ENCODE data around the gene IFITM1. TPM values are rescaled to one million over a fixed set of nuclear protein-coding genes. Genes with fewer than 3 reads are reported as not detected.
"Not testable (repeated sequence)": the region's sequence is repeated elsewhere in the genome, so short reads cannot be mapped to it uniquely, and the experiment has no call there.

IFITM1 gene
- total RNA-seq, 1 experiment from 2014 or later, result 0.37 TPM

DNA sequence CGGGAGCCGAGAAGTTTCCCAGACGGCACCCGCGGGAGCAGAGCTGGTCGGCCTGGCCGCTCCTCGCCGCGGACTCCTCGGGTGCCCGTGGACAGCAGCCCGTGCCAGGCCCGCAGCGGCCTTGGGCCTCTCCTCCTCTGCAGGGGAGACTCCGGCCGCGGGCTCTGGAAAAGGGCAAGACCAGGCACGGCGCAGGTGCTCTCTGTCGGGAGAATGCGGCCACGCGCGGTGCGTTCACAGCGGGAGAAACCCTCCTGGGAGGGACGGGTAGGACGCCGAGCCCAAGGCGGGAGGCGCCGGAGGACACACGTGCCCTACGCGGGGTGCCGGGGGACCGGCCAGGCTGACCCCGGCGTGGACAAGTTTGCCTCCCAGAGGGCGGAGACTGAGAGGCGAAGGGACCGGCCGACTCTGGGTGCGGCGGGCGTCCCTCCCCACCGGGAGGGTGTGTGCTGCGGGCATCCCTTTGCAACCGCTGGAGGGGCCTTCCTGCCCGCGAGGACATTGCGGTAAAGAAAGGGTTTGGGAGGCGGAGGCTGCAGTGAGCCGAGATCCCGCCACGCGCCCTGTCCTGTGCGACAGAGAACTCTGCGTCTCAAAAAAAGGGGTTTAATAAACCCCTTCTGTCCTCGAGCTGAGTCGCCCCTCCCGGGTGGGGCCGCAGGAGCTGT, 2.3 kb downstream of the IFITM1 start:
- H3K36me3 ChIP-seq, result peaks cover 2% of the 10 kb centered on the region; the same call in 1 of the 2 replicates
- no peaks in the 10 kb centered on the region for H3K9me3 ChIP-seq (replicated peaks)
- peaks cover 8% of the 10 kb centered on the region for H3K4me1 ChIP-seq (replicated peaks)
- H3K27me3 ChIP-seq (replicated peaks), result no peaks in the 10 kb centered on the region
- no peak overlapping the region for H3K4me3 ChIP-seq
- H3K27ac ChIP-seq, result no peak overlapping the region
- no peak for DNase-seq (ENCODE audit: low read depth in 1 of 2, low spot score in 2 of 2)

DNA sequence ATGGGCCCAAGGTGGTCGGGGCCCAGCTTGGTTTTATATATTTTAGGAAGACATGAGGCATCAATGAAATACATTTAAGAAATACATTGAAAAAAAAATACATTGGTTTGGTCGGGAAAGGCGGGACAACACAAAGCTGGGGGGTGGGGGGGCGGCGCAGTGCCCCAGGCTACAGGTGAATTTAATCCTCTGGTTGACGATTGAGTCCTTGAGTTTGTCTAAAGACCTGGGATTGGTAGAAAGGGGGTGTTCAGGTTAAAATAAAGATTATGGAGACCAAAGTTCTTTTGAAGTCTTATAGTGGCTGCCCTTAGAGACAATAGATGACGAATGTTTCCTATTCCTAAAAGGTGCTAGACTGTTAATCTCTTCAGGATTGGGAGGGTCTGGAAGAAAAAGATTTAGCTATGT, 3.1 kb downstream of the IFITM1 start:
- Histone ChIP-seq H3K27ac (no peak overlapping the region), H3K4me3 (no peak overlapping the region), H3K27me3 (replicated peaks) (no peaks in the 10 kb centered on the region), H3K4me1 (replicated peaks) (peaks cover 8% of the 10 kb centered on the region), H3K36me3 (peaks cover 2% of the 10 kb centered on the region; the same call in 1 of the 2 replicates), H3K9me3 (replicated peaks) (no peaks in the 10 kb centered on the region)
- no peak for DNase-seq (ENCODE audit: low read depth in 1 of 2, low spot score in 2 of 2)

DNA sequence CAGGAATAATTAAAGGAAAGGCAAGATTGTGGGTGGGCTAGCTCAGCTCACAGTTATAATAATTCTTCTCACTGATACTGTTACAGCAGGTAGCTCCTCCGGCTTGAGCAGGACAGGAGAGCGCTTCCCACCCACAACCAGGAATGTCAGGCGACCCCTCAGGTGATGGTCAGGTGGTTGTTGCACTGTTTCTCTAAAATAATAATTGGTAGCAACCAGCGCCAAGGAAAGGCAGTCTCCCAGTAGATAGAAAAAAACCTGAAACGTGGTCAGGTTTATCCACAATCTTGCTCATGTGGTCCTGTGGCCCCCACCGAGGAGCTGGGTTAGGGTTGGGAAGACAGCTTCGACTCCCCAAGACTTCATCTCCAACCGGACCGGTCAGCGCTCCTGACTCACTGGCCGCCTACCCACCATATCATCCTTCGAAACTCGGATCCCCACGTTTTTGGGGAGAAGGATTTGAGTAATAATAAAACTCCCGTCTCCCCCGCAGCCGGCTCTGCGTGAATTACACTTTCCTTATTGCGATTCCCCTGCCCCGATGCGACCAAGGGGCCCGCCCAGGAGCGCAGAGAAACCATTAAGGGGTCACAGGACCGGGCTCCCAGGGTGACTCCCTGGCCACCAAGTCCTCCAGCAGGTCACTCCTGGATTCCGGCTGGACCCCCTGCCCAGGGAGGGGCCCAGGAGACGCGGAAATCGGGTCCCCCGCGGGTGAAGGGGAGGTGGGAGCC, 4.0 kb downstream of the IFITM1 start:
- not testable (repeated sequence) for H3K36me3 ChIP-seq; H3K4me3 ChIP-seq; H3K27ac ChIP-seq; H3K27me3 ChIP-seq (replicated peaks); H3K4me1 ChIP-seq (replicated peaks); DNase-seq (ENCODE audit: low read depth in 1 of 2, low spot score in 2 of 2); H3K9me3 ChIP-seq (replicated peaks)

DNA sequence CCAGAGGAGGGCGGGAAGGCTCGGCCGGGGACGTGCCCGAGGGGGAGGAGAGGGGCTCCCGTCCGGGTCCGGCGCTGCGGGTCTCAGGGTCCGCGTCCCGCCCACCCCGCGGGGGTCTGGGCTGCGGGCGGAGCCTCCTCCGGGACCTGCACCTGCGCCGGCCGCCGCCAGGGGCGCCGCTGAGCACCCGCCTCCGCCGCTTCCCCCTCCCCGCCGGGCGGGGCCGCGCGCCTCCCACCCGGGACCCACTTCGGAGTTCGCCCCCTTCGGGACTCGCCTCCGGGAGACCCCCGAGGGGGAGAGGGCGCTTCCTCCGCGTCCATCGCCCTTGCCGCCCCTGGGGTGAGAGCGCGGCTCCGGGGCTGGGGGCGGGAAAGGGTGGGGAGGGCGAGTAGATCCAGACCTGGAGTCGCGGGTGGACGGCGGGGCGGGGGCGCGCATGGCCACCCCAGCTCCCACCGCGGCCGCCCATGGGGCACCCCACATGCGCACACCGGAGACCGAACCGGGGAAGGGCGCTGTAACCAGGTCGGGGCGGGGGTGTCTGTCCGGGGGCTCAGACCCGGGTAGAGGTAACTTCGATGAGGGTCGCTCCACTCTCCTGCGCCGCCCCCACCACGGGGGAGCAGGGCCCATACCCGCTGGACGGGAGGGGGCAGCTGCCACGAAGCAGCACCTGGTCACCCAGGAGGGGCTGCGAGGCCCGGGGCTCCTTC, 4.7 kb downstream of the IFITM1 start:
- not testable (repeated sequence) for H3K36me3 ChIP-seq; H3K9me3 ChIP-seq (replicated peaks); H3K4me1 ChIP-seq (replicated peaks); H3K4me3 ChIP-seq; H3K27ac ChIP-seq; H3K27me3 ChIP-seq (replicated peaks); DNase-seq (ENCODE audit: low read depth in 1 of 2, low spot score in 2 of 2)

DNA sequence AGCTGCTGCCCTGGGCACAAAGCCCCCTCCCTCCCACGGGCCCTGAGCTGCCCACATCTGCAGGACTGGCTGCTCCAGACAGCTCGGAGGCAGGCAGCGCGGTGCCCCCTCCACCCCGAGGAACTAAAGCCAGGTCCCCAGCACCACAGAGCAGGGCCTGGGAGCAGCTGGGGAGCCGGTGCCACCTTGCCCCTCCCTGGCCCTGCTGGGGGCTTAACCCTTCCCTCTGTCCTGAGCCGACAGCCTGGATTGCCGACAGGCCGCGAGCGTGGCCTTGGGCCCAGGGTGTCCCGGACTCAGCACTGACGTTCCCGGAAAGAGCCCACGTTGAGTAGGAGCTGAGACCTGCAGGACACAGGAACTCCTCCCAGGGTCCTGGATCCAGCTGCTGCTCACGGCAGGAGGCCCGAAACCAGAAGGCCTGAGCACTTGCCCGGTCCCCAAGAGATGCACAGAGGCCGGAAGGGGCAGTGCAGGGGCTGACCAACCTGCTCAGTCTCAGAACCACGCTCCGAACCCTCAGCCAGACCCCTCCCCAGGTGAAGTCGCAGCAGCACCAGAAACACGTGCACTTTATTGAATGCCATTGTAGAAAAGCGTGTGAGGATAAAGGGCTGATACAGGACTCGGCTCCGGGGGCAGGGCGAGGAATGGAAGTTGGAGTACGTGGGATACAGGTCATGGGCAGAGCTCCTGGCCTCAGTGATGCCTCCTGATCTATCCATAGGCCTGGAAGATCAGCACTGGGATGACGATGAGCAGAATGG, 5.5 kb downstream of the IFITM1 start:
- not testable (repeated sequence) for H3K9me3 ChIP-seq (replicated peaks); H3K27ac ChIP-seq; H3K4me1 ChIP-seq (replicated peaks); H3K27me3 ChIP-seq (replicated peaks); H3K36me3 ChIP-seq
- DNase-seq (ENCODE audit: low read depth in 1 of 2, low spot score in 2 of 2), result peak in 1 of 2 experiments; percentile 28
- H3K4me3 ChIP-seq, result peak overlapping the region; percentile 36

DNA sequence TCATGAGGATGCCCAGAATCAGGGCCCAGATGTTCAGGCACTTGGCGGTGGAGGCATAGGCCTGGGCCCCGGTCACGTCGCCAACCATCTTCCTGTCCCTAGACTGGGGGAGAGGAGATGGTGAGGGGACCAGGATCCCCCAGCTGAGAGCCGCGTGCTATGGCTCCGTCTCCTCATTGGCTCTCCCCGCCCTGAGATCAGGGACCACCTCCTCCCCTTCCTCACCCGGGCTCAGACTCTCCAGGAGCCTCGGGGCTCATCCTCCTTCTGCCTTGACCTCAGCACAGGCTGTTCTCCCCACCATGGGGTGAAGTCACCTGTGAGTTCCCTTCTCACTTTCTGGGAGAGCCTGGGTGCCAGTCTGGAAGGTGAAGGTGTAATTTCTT, 6.0 kb downstream of the IFITM1 start:
- H3K4me3 ChIP-seq, result peak overlapping the region; percentile 49
- not testable (repeated sequence) for DNase-seq (ENCODE audit: low read depth in 1 of 2, low spot score in 2 of 2); H3K9me3 ChIP-seq (replicated peaks); H3K27ac ChIP-seq; H3K4me1 ChIP-seq (replicated peaks); H3K27me3 ChIP-seq (replicated peaks); H3K36me3 ChIP-seq

DNA sequence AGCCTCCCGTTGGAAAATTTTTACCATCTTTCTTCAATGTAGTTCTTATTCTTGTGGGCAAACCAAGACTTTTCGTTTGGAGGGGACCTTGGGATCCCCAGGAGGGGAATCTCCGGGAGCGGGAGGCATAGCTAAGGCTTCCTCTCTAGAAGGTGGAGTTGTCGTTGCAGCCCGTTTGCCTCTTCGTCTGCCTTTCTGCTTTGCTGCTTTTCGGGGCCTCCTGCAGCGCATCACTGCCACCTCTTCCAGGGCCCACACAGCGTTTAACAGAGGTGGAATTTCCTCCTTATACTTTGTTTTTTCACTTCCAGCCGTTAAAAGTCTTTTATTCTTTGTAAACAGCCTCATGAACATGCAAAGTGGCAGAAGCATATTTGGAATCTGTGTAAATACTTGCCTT, 10.3 kb downstream of the IFITM1 start:
- peaks cover 2% of the 10 kb centered on the region; the same call in 1 of the 2 replicates for H3K36me3 ChIP-seq
- H3K27ac ChIP-seq, result no peak overlapping the region
- DNase-seq (ENCODE audit: low read depth in 1 of 2, low spot score in 2 of 2), result no peak

DNA sequence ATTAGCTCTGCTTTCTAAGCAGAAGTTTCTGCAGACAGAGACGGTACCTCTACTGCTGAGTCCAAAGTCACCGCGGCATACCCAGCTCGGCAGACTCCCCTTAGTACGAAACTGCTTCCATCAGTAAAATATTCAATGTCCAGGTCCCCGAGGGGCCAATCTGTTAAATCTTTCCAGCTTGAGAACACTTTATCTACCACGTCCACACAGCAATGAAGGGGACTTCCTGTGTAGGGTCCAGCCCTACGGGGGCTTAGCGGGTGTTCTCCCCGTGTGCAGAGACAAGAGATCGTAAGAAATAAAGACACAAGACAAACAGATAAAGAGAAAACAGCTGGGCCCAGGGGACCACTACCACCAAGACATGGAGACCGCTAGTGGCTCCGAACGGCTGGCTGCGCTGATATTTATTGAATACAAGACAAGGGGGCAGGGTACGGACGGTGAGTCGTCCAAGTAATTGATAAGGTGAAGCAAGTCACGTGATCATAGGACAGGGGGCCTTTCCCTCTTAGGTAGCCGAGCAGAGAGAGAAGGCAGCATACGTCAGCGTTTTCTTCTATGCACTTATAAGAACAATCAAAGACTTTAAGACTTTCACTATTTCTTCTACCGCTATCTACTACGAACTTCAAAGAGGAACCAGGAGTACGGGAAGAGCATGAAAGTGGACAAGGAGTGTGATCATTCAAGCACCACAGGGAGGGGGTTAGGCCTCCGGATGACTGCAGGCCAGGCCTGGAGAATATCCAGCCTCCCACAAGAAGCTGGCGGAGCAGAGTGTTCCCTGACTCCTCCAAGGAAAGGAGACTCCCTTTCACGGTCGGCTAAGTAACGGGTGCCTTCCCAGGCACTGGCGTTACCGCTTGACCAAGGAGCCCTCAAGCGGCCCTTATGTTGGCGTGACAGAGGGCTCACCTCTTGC, 11.0 kb downstream of the IFITM1 start:
- H3K27ac ChIP-seq; H3K36me3 ChIP-seq; H3K4me3 ChIP-seq; H3K9me3 ChIP-seq (replicated peaks); DNase-seq (ENCODE audit: low read depth in 1 of 2, low spot score in 2 of 2); H3K27me3 ChIP-seq (replicated peaks): not testable (repeated sequence)
- peaks cover 12% of the 10 kb centered on the region for H3K4me1 ChIP-seq (replicated peaks)

More for the DNA sequence above, 10.3 kb downstream of the IFITM1 start:
- Histone ChIP-seq H3K9me3 (replicated peaks) (no peaks in the 10 kb centered on the region), H3K4me1 (replicated peaks) (peaks cover 16% of the 10 kb centered on the region), H3K27me3 (replicated peaks) (no peaks in the 10 kb centered on the region), H3K4me3 (no peak overlapping the region)

DNA sequence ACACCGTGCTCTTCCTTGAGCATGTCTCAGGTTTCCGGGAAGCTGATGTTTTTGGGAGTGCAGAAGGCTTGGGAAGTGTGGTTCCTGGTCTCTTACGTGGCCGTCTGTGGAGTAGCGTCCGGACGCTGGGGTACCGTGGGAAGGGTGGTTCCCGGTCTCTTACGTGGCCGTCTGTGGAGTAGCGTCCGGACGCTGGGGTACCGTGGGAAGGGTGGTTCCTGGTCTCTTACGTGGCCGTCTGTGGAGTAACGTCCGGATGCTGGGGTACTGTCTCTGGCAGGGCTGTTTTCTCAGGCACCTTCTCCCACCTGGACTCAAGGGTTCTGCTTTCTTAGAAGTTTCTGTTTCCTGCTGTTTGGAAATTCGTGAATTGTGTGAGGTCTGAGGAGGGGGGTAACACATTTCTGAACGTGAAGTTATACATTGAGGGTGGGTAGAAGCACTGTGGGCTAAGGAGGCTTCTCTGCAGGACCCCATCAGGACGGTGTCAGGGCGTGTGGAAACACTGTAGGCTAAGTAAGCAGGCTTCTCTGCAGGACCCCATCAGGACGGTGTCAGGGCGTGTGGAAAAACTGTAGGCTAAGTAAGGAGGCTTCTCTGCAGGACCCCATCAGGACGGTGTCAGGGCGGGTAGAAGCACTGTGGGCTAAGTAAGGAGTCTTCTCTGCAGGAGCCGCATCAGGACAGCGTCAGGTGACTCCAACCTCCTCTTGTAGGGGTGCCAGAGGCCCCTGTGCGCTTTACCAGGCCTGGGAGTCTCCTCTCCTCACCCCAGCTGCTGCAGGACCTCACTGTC, 12.2 kb downstream of the IFITM1 start:
- Histone ChIP-seq H3K9me3 (replicated peaks) (no peaks in the 10 kb centered on the region), H3K4me1 (replicated peaks) (peaks cover 9% of the 10 kb centered on the region), H3K4me3 (no peak overlapping the region), H3K36me3 (no peaks in the 10 kb centered on the region), H3K27me3 (replicated peaks) (no peaks in the 10 kb centered on the region), H3K27ac (no peak overlapping the region)
- DNase-seq (ENCODE audit: low read depth in 1 of 2, low spot score in 2 of 2), result no peak

DNA sequence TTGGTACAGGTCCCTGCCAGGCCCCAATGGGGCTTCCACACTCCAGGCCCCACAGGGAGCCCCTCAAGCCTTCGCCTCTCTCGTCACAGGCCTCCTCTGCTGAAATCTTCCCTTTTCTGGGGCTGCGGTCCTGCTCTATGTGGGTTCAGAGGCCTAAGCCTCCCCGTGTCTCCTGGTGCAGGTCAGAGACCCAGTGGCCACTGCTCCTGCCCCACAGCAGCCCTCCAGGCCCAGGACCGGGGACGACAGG, 12.7 kb downstream of the IFITM1 start:
- no peaks in the 10 kb centered on the region for H3K27me3 ChIP-seq (replicated peaks)
- no peak overlapping the region for H3K4me3 ChIP-seq
- no peaks in the 10 kb centered on the region for H3K9me3 ChIP-seq (replicated peaks)
- no peak overlapping the region for H3K27ac ChIP-seq
- H3K36me3 ChIP-seq, result no peaks in the 10 kb centered on the region
- peaks cover 8% of the 10 kb centered on the region for H3K4me1 ChIP-seq (replicated peaks)
- no peak for DNase-seq (ENCODE audit: low read depth in 1 of 2, low spot score in 2 of 2)

DNA sequence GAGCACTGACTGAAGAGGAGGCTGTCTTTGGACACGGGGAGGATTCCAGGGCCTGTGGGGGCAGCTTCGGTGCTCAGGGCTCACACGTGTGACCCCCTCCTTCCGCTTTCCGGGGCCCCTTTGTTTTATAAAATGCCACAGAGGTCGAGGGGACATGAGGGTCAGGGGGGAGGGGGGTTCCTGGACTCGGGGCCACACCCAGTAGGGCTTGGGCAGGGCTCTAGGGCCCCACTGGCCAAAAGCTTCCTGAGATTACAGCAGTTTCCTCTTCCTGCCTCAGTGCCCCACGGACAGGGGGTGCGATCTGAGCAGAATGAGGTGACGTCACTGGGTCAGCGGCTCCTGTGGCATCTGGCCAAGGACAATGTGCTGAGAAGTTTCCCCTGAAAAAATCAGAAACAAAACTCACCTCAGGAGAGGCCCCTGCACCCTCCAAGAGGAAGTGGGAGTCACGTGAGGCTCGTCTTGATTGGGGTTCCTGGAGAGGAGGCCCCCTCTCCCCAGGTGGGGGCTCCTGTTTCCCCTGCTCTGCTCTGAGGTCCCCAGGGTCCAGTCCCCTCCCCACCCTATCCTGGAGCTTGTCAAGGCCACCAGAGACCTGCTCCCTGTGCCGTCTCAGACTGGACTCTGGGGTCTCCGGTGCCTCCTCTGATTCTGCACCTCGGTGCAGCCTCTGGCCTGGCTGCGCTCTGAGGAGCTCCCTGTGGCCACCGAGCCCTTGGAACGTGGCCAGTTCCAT, 13.2 kb downstream of the IFITM1 start:
- DNase-seq (ENCODE audit: low read depth in 1 of 2, low spot score in 2 of 2), result no peak
- no peak overlapping the region for H3K27ac ChIP-seq

DNA sequence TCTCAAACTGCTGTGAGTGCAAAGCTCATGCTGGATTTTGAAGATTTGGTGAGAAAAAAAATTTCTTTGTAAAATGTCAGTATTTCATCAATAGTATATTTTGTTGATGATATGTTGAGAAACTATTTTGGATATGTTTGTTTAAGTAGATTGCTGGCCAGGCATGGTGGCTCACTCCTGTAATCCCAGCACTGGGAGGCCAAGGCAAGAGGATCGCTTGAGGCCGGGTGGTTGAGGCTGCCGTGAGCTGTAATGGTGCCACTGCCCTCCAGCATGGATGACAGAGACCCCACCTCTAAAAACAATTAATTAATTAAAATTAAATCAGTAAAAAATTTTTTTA, 13.7 kb downstream of the IFITM1 start:
- Histone ChIP-seq H3K27ac (no peak overlapping the region), H3K36me3 (no peaks in the 10 kb centered on the region), H3K4me1 (replicated peaks) (peaks cover 8% of the 10 kb centered on the region), H3K4me3 (no peak overlapping the region), H3K27me3 (replicated peaks) (no peaks in the 10 kb centered on the region), H3K9me3 (replicated peaks) (no peaks in the 10 kb centered on the region)
- no peak for DNase-seq (ENCODE audit: low read depth in 1 of 2, low spot score in 2 of 2)

More for the DNA sequence above, 13.2 kb downstream of the IFITM1 start:
- Histone ChIP-seq H3K4me1 (replicated peaks) (peaks cover 8% of the 10 kb centered on the region), H3K4me3 (no peak overlapping the region), H3K27me3 (replicated peaks) (no peaks in the 10 kb centered on the region), H3K36me3 (no peaks in the 10 kb centered on the region), H3K9me3 (replicated peaks) (no peaks in the 10 kb centered on the region)

Measured in SJSA1 (cell line).